OCI-LY1 (cell line): ENCODE measurements around the gene CAMTA1.

Experiments
- CTCF ChIP-seq: fragments of 200-600 bp; sonication (generic), shearing (Covaris generic); IDR thresholded peaks from 2 replicates; pipeline ENCODE4 v1.5.1; 2017; ENCODE audit warnings: mild to moderate bottlenecking, antibody characterized with exemption, low read length, moderate library complexity, mixed read lengths
- EZH2 ChIP-seq: fragments of 200-600 bp; sonication (generic), shearing (Covaris generic); IDR thresholded peaks from 2 replicates; pipeline ENCODE4 v1.8.0; 2017; ENCODE audit warnings: borderline replicate concordance, mixed run types, mild to moderate bottlenecking, antibody characterized with exemption, low read length, moderate library complexity, mixed read lengths

DNA sequence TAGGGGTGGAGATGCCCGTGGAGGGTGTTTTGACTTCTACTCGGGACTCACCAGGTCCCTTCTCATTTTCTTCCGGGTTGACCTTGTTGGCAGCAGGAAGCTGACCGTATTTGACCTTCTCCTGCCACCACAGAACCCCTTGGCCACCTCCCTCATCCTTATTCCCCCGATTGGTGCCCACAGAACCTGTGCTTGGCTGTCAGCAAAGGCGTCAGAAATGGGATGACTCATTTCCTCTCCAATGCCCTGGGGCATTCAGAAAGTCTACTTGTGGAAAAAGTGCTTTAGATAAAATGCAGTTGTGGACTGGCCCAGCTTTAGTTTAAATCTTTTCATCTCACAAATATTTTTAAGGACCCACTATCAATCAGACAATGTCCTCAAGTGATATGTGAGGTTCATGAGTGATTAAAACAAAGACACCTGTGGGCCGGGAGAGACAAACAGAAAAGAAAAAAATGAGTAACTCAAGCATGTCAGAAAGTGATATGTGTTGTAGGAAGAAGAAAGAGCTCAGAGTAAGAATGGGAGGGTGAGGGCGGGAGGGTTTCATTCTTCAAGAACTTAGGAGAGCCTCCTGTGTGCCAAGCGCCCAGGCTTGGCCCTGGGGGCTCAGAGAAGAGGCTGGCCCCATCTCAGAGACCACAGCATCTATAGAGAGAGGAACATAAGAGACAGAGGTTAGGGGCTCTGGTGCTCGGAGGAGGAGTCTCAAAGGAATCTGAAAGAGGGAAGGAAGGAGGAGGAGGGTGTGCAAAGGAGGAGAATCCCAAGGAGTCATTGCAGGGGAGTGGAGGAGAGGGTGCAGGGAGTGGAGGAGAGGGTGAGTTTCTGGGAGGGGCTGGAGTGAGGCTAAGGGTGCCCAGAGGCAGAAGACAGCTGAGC lies 764.3 kb downstream of the CAMTA1 start:
- TF ChIP-seq CTCF (no peak), EZH2 (no peak)
